ENCODE results near the gene POTEB3.
"Not testable (repeated sequence)": the region's sequence is repeated elsewhere in the genome, so short reads cannot be mapped to it uniquely, and the experiment has no call there.

POTEB3 gene

GRCh38 chr15:21440399-21440798, at the start of gene POTEB3:
Gene POTEB3 (minus strand): TSS chr15:21440499. CDS start chr15:21440011, 488 bp downstream.
- DNase-seq, result not testable (repeated sequence)

GRCh38 chr15:21453683-21454082, 13.4 kb upstream of the POTEB3 start:
- not testable (repeated sequence) for DNase-seq

- not testable (repeated sequence) for DNase-seq
Observed at GRCh38 chr15:21451920-21452563, 11.7 kb upstream of the POTEB3 start.

- DNase-seq, result not testable (repeated sequence)
Observed at GRCh38 chr15:21451487-21451886, 11.2 kb upstream of the POTEB3 start.

- not testable (repeated sequence) for DNase-seq
Observed at GRCh38 chr15:21407366-21407765, 32.9 kb downstream of the POTEB3 start.

- not testable (repeated sequence) for DNase-seq
Observed at GRCh38 chr15:21401531-21401930, 38.8 kb downstream of the POTEB3 start.

GRCh38 chr15:21399111-21399510, 41.2 kb downstream of the POTEB3 start:
- not testable (repeated sequence) for DNase-seq

GRCh38 chr15:21398511-21398910, 41.8 kb downstream of the POTEB3 start:
- DNase-seq, result not testable (repeated sequence)

GRCh38 chr15:21397656-21398055, 42.6 kb downstream of the POTEB3 start:
- not testable (repeated sequence) for DNase-seq

GRCh38 chr15:21397186-21397585, 43.1 kb downstream of the POTEB3 start:
- not testable (repeated sequence) for DNase-seq

- not testable (repeated sequence) for DNase-seq
Observed at GRCh38 chr15:21385961-21386360, 54.3 kb downstream of the POTEB3 start.

GRCh38 chr15:21383866-21384485, 56.3 kb downstream of the POTEB3 start:
- not testable (repeated sequence) for DNase-seq

GRCh38 chr15:21373682-21374081, 66.6 kb downstream of the POTEB3 start:
- not testable (repeated sequence) for DNase-seq

GRCh38 chr15:21369177-21369576, 71.1 kb downstream of the POTEB3 start:
- DNase-seq, result not testable (repeated sequence)

GRCh38 chr15:21368625-21369024, 71.7 kb downstream of the POTEB3 start:
- DNase-seq, result not testable (repeated sequence)

Measured in RPMI8226 (cell line).